Naive thymus-derived CD8-positive, alpha-beta T cell (primary cell): Measurements from ENCODE around the gene UPF3A. TPM values are rescaled to one million over a fixed set of nuclear protein-coding genes. Genes with fewer than 3 reads are reported as not detected.
"Not testable (repeated sequence)": the region's sequence is repeated elsewhere in the genome, so short reads cannot be mapped to it uniquely, and the experiment has no call there.

Experiments
- ATAC-seq, 2 donors: fragments of 150-1000 bp; cut with Tn5 transposase in 1 of 2; sonication (Bioruptor Pico), chemical (Tn5 transposase) in 1 of 2; 1 replicate in 1 of 2; 2 replicates in 1 of 2; pipeline ENCODE4 v1.10.0; 2021; ENCODE audit warnings: mild to moderate bottlenecking in 2 of 2, moderate library complexity in 2 of 2
- POLR2A ChIA-PET: fragments of 350-600 bp; sonication (Branson Sonifier 250); formaldehyde crosslinking; loops from one replicate; lab custom pipeline; 2021; ENCODE audit warnings: antibody characterized with exemption; lab: Charles Lee
- DNase-seq, 10 donors: peaks; one replicate each; pipeline versions ENCODE4 v3.0.0 to v3.0.0-alpha.2; 2020 to 2022
- H3K27ac Mint-ChIP-seq, 10 donors: one replicate each; pipeline ENCODE4 v1.8.0; 2020 to 2022; ENCODE audit warnings: mild to moderate bottlenecking in 10 of 10, mixed read lengths in 10 of 10, moderate library complexity in 4 of 10, inconsistent platforms in 1 of 10
- H3K27me3 Mint-ChIP-seq, 5 donors: one replicate each; pipeline ENCODE4 v1.8.0; 2021 to 2022; ENCODE audit warnings: mixed read lengths in 5 of 5
- H3K36me3 Mint-ChIP-seq, 3 donors: one replicate each; pipeline ENCODE4 v1.8.0; 2020 to 2022; ENCODE audit warnings: mixed read lengths in 3 of 3, mild to moderate bottlenecking in 2 of 3, inconsistent platforms in 1 of 3
- H3K4me1 Mint-ChIP-seq, 4 donors: one replicate each; pipeline ENCODE4 v1.8.0; 2021 to 2022; ENCODE audit warnings: mixed read lengths in 4 of 4
- H3K4me3 Mint-ChIP-seq, 10 donors: one replicate each; pipeline ENCODE4 v1.8.0; 2020 to 2022; ENCODE audit warnings: mild to moderate bottlenecking in 10 of 10, mixed read lengths in 10 of 10, moderate library complexity in 6 of 10, inconsistent platforms in 1 of 10
- H3K9me3 Mint-ChIP-seq, 9 donors: one replicate each; pipeline ENCODE4 v1.8.0; 2020 to 2022; ENCODE audit warnings: mixed read lengths in 9 of 9, mild to moderate bottlenecking in 3 of 9, inconsistent platforms in 1 of 9, moderate library complexity in 1 of 9
- polyA plus RNA-seq, 3 donors: library from polyadenylated mRNA; unstranded; fragments of 300-500 nt; fragmentation: Illumina TruSeq; gene quantifications; one replicate each; pipeline ENCODE4 v1.2.3, GENCODE V29; 2021
- total RNA-seq, 8 experiments: library from RNA in 2 of 8; stranded (reverse) in 2 of 8; gene quantifications; one replicate each; pipeline ENCODE4 v1.2.3 and lab custom pipeline; 2021 to 2026

UPF3A gene
- total and polyA plus RNA-seq, 5 experiments from 2014 or later = 17.7 to 111 (median 35.4) TPM

DNA sequence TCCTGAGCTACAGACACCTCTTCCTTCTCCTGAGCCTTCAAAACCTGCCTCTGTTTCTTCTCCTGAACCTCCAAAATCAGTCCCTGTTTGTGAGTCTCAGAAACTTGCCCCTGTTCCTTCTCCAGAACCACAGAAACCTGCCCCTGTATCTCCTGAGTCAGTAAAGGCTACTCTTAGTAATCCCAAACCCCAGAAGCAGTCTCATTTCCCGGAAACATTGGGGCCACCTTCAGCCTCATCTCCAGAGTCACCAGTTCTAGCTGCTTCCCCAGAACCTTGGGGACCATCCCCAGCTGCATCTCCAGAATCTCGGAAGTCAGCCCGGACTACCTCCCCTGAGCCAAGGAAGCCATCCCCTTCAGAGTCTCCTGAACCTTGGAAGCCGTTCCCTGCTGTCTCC, 42.9 kb downstream of the UPF3A start:
- peak overlapping the region in 6 of 10 donors; percentile 0 to 68 (median 16) for H3K27ac Mint-ChIP-seq
- ATAC-seq (no peak), DNase-seq (no peak)
- H3K4me3 Mint-ChIP-seq = no peak overlapping the region
- H3K27me3 Mint-ChIP-seq = no peaks in the 10 kb centered on the region
- POLR2A ChIA-PET = no interaction called here
- H3K9me3 Mint-ChIP-seq = no peaks in the 10 kb centered on the region
- peaks cover 0 to 70% (median 21%) of the 10 kb centered on the region in 3 donors for H3K36me3 Mint-ChIP-seq
- peaks cover 23 to 43% (median 36%) of the 10 kb centered on the region in 4 donors for H3K4me1 Mint-ChIP-seq

DNA sequence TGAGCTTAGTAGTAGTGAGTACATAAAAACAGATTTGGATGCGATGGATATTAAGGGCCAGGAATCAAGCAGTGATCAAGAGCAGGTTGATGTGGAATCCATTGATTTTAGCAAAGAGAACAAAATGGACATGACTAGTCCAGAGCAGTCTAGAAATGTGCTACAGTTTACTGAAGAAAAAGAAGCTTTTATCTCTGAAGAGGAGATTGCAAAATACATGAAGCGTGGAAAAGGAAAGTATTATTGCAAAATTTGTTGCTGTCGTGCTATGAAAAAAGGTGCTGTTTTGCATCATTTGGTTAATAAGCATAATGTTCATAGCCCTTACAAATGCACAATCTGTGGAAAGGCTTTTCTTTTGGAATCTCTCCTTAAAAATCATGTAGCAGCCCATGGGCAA, 44.3 kb downstream of the UPF3A start:
- Mint-ChIP-seq H3K4me3 (no peak overlapping the region), H3K9me3 (no peaks in the 10 kb centered on the region), H3K36me3 (peaks cover 0 to 64% (median 19%) of the 10 kb centered on the region in 3 donors), H3K4me1 (peaks cover 14 to 30% (median 25%) of the 10 kb centered on the region in 4 donors), H3K27ac (peak overlapping the region in 4 of 10 donors; percentile 8 to 69 (median 16)), H3K27me3 (no peaks in the 10 kb centered on the region)
- ATAC-seq = no peak
- POLR2A ChIA-PET = no interaction called here
- no peak for DNase-seq

DNA sequence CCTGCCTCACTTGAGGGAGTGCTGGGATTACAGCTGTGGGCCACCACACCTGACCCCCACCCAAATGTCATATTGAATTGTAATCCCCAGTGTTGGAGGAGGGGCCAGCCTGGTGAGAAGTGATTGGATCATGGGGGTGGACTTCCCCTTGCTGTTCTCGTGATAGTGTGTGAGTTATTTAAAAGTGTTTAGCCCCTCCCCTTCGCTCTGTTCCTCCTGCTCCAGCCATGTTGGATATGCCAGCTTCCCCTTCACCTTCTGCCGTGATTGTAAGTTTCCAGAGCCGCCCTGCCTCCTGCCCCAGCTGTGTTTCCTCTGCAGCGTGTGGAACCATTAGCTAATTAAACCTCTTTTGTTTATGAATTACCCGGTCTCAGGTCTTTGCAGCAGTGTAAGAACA, 46.6 kb downstream of the UPF3A start:
- DNase-seq (no peak), ATAC-seq (no peak)
- Mint-ChIP-seq H3K9me3 (no peaks in the 10 kb centered on the region), H3K4me1 (peaks cover 13 to 26% (median 23%) of the 10 kb centered on the region in 4 donors), H3K36me3 (peaks cover 0 to 42% (median 16%) of the 10 kb centered on the region in 3 donors), H3K4me3 (no peak overlapping the region), H3K27ac (peak overlapping the region in 5 of 10 donors; percentile 7 to 79 (median 71)), H3K27me3 (no peaks in the 10 kb centered on the region)
- POLR2A ChIA-PET = no interaction called here

DNA sequence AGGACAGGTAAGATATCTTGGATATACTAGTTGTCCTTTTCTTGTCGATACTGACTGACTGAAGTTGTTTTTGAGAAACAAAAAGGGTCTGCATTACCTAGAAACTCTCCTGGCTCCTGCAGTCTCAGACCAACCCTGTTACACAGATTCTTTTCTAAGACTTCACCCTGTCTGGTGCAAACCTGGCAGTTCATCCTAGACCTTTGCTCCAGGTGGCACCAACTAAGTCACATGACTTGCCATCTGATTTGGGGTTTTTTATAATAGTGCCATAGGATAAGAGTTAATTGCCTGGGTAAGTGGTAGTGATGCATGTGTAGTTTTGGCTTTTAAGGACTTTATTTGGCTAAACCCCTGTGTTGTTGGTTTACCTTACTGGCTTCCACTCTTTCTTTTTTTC, 47.2 kb downstream of the UPF3A start:
- ATAC-seq (no peak), DNase-seq (no peak)
- no peaks in the 10 kb centered on the region for H3K9me3 Mint-ChIP-seq
- H3K27ac Mint-ChIP-seq = peak overlapping the region in 3 of 10 donors; percentile 4 to 22 (median 7)
- H3K27me3 Mint-ChIP-seq = no peaks in the 10 kb centered on the region
- POLR2A ChIA-PET = no interaction called here
- peaks cover 13 to 26% (median 24%) of the 10 kb centered on the region in 4 donors for H3K4me1 Mint-ChIP-seq
- H3K36me3 Mint-ChIP-seq = peaks cover 0 to 39% (median 14%) of the 10 kb centered on the region in 3 donors
- no peak overlapping the region for H3K4me3 Mint-ChIP-seq

DNA sequence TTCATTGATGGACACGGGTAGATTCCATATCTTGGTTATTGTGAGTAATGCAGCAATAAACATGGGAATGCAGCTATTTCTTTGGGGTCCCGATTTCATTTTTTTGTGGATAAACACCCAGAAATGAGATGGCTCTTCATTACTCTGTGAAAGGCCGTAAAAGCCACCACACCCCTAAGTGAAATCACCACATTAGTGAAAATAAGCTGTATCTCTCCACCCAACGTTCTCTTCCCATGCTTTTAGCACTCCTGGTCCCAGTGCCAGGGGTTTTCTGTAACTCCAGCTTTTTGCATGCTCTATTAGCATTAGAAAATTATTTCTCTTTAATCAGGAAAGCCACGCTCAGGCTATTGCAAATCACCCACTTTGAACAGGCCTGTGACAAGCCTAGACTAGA, 48.7 kb downstream of the UPF3A start:
- POLR2A ChIA-PET = no interaction called here
- peak overlapping the region in 1 of 10 donors; percentile 25 for H3K27ac Mint-ChIP-seq
- H3K4me1 Mint-ChIP-seq = peaks cover 13 to 38% (median 31%) of the 10 kb centered on the region in 4 donors
- peaks cover 0 to 24% (median 4%) of the 10 kb centered on the region in 3 donors for H3K36me3 Mint-ChIP-seq
- no peak overlapping the region for H3K4me3 Mint-ChIP-seq
- no peak for DNase-seq
- H3K27me3 Mint-ChIP-seq = no peaks in the 10 kb centered on the region
- H3K9me3 Mint-ChIP-seq = no peaks in the 10 kb centered on the region
- no peak for ATAC-seq

DNA sequence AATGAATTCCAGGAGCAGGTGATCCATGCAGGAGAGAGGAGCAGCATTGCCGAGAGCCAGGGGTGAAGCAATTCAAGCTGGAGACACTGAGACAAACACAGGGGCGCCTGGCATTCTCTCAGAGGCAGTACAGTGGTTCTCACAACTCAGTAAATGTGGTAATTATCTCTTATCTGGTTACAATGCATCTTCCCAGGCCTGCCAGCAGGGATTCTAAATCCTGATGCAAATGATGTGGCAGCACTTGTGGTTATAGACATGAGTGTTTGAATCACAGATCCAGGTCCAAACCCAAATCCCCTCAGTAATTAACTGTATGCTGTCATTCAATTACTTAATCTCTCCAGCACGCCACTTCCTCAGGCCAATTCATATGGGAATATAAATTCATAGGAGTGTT, 52.5 kb downstream of the UPF3A start:
- DNase-seq, ATAC-seq, H3K9me3 Mint-ChIP-seq, POLR2A ChIA-PET, H3K27me3 Mint-ChIP-seq, H3K36me3 Mint-ChIP-seq: not testable (repeated sequence)
- Mint-ChIP-seq H3K4me3 (peak overlapping the region in 5 of 10 donors; percentile 15 to 49 (median 31)), H3K4me1 (peaks cover 4 to 20% (median 11%) of the 10 kb centered on the region in 4 donors), H3K27ac (peak overlapping the region in 3 of 10 donors; percentile 15 to 69 (median 62))

DNA sequence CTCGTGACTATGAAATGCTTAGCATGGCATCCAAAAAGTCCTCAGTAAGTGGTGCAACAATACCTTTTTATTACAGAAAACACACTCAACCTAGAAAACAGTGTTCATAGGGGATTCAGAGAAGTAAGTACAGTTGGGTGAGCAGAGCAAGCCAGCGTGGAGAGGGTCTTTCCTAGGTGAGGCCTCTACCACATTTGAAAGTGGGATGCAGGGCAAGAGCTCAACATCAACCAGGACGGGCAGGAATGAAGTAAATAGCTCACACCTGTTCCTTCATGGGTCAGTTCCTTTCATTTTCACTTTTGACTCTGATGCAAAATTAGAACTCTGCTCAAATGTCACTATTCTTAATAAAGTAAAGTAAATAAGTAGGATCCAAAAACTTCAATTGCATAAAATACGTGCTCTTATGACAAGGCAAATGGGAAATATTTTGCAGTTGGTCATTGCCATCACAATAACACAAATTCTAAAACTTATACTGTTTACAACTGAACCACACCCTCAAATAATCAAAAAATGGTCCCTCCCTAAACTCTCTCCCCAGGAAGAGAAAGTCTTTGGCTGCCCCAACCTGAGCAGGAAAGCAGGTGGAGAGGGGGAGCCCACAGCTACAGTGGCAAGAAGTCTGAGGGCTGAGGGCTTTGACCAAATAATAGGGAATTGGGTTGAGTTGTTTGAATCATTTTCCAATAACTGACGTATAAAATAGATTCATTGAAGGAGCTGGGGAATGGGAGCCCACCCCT, 53.1 kb downstream of the UPF3A start:
- no peak for ATAC-seq
- POLR2A ChIA-PET = interaction anchor here (0.6 kb wide), 1 partner anchor 590 kb away, joined by 3 read pairs; no protein-coding TSS in a partner anchor
- Mint-ChIP-seq H3K9me3 (no peaks in the 10 kb centered on the region), H3K4me3 (peak overlapping the region; percentile 7 to 65 (median 28)), H3K27me3 (no peaks in the 10 kb centered on the region), H3K27ac (peak overlapping the region in 3 of 10 donors; percentile 15 to 69 (median 62)), H3K4me1 (peaks cover 4 to 20% (median 10%) of the 10 kb centered on the region in 4 donors), H3K36me3 (peaks cover 0 to under 1% (median 0%) of the 10 kb centered on the region in 3 donors)
- DNase-seq = no peak

DNA sequence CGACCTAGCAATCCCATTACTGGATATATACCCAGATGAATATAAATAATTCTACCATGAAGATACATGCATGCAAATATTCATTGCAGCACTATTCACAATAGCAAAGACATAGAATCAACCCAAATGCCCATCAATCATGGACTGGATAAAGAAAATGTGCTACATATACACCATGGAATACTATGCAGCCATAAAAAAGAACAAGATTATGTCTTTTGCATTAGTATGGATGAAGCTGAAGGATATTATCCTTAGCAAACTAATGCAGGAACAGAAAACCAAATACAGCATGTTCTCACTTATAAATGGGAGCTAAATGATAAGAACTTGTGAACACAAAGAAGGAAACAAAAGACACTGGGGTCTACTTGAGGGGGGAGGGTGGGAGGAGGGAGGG, 55.1 kb downstream of the UPF3A start:
- H3K4me1 Mint-ChIP-seq = peaks cover 6 to 34% (median 14%) of the 10 kb centered on the region in 4 donors
- DNase-seq, POLR2A ChIA-PET, H3K36me3 Mint-ChIP-seq, H3K4me3 Mint-ChIP-seq, H3K9me3 Mint-ChIP-seq, H3K27me3 Mint-ChIP-seq, H3K27ac Mint-ChIP-seq, ATAC-seq: not testable (repeated sequence)

DNA sequence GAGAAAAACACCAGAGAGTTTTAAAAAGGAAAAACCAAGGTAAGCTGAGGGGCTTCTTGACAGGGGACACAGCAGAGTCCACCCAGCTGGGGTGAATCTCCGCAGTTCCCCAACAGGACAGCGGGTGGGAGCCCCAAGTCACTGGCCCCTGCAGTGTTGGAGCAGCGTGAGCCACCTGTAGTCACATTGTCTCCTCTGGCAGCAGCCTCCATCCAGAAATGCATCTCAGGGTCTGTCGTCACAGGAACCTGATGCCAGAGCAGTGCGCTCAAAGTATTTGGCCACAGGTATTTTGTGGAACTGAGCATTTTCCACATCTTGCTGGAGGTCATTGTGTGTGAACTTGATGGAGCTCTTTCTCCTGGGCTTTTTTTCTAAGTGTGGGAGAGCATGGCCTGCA, 57.6 kb downstream of the UPF3A start:
- Mint-ChIP-seq H3K9me3 (no peaks in the 10 kb centered on the region), H3K27ac (no peak overlapping the region), H3K36me3 (no peaks in the 10 kb centered on the region), H3K4me3 (no peak overlapping the region), H3K27me3 (peaks cover 0 to 4% (median 0%) of the 10 kb centered on the region in 5 donors), H3K4me1 (peaks cover 6 to 30% (median 13%) of the 10 kb centered on the region in 4 donors)
- POLR2A ChIA-PET = no interaction called here
- ATAC-seq (no peak), DNase-seq (no peak)

DNA sequence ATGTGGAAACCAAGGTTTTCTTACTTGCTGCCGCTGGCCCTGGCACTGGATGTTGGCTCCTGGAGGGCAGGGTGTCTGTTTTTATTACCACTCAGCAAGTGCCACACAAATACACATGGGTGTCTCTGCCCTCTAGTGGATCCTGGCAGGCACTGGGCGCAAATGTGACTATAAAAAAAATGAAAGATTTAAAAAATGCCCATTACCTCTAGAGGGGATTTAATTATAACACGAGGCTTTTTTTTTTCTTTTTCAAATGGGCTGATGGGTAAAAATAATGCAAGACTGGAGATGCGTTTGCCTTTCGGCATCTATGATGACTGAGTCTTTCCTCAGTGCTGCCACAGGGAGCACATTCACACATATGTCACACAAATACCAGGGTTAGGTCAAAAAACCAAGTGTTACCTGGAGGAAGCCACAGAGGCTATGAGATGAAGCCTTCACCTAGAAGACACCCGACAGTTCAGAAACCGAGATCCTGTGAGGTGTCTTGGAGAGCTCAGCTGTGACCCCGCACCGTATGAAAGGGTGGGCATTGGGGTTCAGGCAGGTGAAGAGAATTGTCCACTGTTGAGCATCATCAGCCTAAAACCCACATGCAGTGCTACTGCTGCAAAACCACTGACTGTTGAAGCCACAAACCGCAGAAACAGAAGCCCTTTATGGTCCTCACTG, 58.6 kb downstream of the UPF3A start:
- Mint-ChIP-seq H3K4me3 (peak overlapping the region in 1 of 10 donors; percentile 3), H3K9me3 (no peaks in the 10 kb centered on the region), H3K36me3 (no peaks in the 10 kb centered on the region), H3K27ac (peak overlapping the region in 3 of 10 donors; percentile 2 to 17 (median 7)), H3K4me1 (peaks cover under 1 to 21% (median 6%) of the 10 kb centered on the region in 4 donors), H3K27me3 (peaks cover 0 to 6% (median 0%) of the 10 kb centered on the region in 5 donors)
- POLR2A ChIA-PET = no interaction called here
- DNase-seq (peak in 9 of 10 donors; percentile 14 to 65 (median 42)), ATAC-seq (peak in 1 of 2 donors; percentile 47)

DNA sequence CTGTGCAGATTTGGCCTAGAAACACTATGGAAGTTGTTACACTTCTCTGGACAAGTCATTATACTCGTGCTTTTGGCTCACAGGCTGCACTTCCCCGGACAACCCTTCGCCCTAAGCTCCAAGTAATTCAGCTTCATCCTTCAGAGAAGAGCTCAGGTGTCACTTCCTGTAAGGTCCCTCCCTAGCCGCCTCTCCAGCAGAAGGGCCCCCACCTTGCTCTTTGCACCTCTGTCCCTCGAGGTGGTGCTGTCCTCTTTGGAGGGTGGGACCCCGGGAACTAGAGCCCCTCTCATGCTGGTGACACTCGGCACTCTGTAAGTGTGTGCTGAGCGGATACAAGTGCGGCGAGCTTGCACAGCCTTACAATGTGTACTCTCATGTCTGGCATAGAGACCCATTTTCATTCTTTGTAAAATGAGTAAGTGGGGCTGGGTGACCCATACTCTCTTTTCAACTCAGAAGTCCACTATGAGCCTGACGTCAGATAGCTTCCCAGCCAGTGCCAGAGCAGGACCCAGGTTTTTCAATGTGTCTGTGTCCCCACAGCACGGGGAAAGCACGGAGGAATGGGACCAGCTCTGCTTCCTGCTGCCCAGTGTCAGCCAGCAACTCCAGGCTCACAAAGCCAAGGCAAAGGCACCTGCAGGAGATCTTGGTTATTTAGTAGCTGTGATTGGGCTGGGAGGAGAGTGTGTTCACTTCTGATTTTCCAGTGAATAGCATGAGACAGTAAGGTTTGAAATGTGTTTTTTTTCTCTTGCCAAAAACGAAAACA, 59.8 kb downstream of the UPF3A start:
- H3K9me3 Mint-ChIP-seq = no peaks in the 10 kb centered on the region
- H3K36me3 Mint-ChIP-seq = no peaks in the 10 kb centered on the region
- H3K27ac Mint-ChIP-seq = no peak overlapping the region
- H3K27me3 Mint-ChIP-seq = peaks cover 0 to 7% (median 0%) of the 10 kb centered on the region in 5 donors
- DNase-seq (no peak), ATAC-seq (no peak)
- no peak overlapping the region for H3K4me3 Mint-ChIP-seq
- POLR2A ChIA-PET = no interaction called here
- peaks cover 0 to 14% (median 5%) of the 10 kb centered on the region in 4 donors for H3K4me1 Mint-ChIP-seq

DNA sequence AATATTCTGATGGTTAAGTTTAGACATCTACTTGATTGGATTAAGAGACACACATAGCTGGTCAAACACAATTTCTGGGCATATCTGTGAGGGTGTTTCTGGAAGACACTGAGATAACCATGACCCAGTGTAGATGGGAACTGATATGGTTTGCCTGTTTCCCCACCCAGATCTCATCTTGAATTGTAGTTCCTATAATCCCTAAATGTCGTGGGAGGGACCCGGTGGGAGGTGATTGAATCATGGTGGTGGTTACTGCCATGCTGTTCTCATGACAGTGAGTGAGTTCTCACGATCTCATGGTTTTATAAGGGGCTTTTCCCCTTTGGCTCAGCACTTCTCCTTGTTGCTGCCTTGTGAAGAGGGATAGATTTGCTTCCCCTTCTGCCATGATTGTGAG, 65.9 kb downstream of the UPF3A start:
- POLR2A ChIA-PET = not testable (repeated sequence)
- peaks cover 13 to 39% (median 24%) of the 10 kb centered on the region in 5 donors for H3K27me3 Mint-ChIP-seq

More for the DNA sequence above, 65.9 kb downstream of the UPF3A start:
- not testable (repeated sequence) for DNase-seq, H3K27ac Mint-ChIP-seq, H3K4me3 Mint-ChIP-seq, H3K4me1 Mint-ChIP-seq, H3K36me3 Mint-ChIP-seq, H3K9me3 Mint-ChIP-seq, ATAC-seq
